IPS-18a (cell line): ENCODE data around the gene RBFOX1.

ENCODE experiments used
- H3K27ac ChIP-seq: one replicate; pipeline ENCODE4 v1.5.1; 2013; ENCODE audit warnings: low read length
- H3K27me3 ChIP-seq: one replicate; pipeline ENCODE4 v1.6.1; 2013; ENCODE audit warnings: mild to moderate bottlenecking, low read length; ENCODE audit not compliant: control insufficient read depth, insufficient read depth
- H3K36me3 ChIP-seq: one replicate; pipeline ENCODE4 v1.6.1; 2013; ENCODE audit warnings: low read depth, low read length; ENCODE audit not compliant: control insufficient read depth
- H3K4me1 ChIP-seq: one replicate; pipeline ENCODE4 v1.6.1; 2013; ENCODE audit warnings: low read depth, low read length; ENCODE audit not compliant: control insufficient read depth
- H3K4me3 ChIP-seq: one replicate; pipeline ENCODE4 v1.5.1; 2013; ENCODE audit warnings: low read length
- H3K9ac ChIP-seq: one replicate; pipeline ENCODE4 v1.6.1; 2013; ENCODE audit warnings: mild to moderate bottlenecking, low read length, moderate library complexity
- H3K9me3 ChIP-seq: one replicate; pipeline ENCODE4 v1.6.1; 2013; ENCODE audit warnings: low read depth, low read length; ENCODE audit not compliant: control insufficient read depth

The RBFOX1 gene

DNA sequence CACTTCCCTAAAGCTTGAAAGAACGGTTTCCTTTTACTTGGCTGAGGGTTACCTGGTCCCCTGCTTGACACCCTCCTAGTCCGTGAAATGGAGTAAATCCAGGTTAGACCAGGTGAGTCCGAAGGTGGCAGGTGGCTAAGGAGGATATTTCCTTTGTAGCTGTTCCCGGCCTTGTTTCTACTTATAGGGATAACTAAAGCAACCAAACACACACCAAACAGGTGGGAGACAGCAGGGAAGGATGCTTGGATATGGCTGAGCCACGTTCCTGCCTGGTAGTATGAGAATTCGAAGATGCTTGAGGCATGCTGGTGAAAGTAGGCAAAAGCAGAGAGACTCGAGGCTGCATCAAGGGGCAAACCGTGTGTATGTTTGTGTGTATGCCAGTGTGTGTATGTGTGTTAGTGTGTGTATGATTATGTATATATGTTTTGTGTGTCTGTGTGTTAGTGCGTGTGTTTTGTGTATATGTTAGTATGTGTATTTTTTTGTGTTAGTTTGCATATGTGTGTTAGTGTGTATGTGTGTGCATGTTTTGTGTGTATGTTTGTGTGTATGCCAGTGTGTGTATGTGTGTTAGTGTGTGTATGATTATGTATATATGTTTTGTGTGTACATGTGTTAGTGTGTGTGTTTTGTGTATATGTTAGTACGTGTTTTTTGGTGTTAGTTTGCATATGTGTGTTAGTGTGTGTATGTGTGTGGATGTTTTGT lies 28.9 kb downstream of the RBFOX1 start:
- no peak overlapping the region for H3K27ac ChIP-seq
- H3K9me3 ChIP-seq: no peaks in the 10 kb centered on the region
- H3K36me3 ChIP-seq: no peaks in the 10 kb centered on the region
- no peaks in the 10 kb centered on the region for H3K27me3 ChIP-seq
- H3K9ac ChIP-seq: no peak overlapping the region
- H3K4me3 ChIP-seq: no peak overlapping the region
- peaks cover under 1% of the 10 kb centered on the region for H3K4me1 ChIP-seq

GRCh38 chr16:7362231-7362630 lies 29.6 kb downstream of the RBFOX1 start:
- Histone ChIP-seq H3K27me3 (no peaks in the 10 kb centered on the region), H3K9ac (no peak overlapping the region), H3K27ac (no peak overlapping the region), H3K4me3 (no peak overlapping the region), H3K9me3 (no peaks in the 10 kb centered on the region), H3K36me3 (no peaks in the 10 kb centered on the region), H3K4me1 (no peaks in the 10 kb centered on the region)

- no peak overlapping the region for H3K27ac ChIP-seq
- H3K9me3 ChIP-seq: no peaks in the 10 kb centered on the region
- H3K27me3 ChIP-seq: no peaks in the 10 kb centered on the region
Measured at GRCh38 chr16:7363422-7364417, 31.1 kb downstream of the RBFOX1 start.

GRCh38 chr16:7366041-7366440 lies 33.4 kb downstream of the RBFOX1 start:
- H3K4me3 ChIP-seq: no peak overlapping the region
- H3K27ac ChIP-seq: no peak overlapping the region
- H3K9me3 ChIP-seq: no peaks in the 10 kb centered on the region

More at GRCh38 chr16:7363422-7364417, 31.1 kb downstream of the RBFOX1 start:
- no peaks in the 10 kb centered on the region for H3K36me3 ChIP-seq
- no peak overlapping the region for H3K9ac ChIP-seq
- no peaks in the 10 kb centered on the region for H3K4me1 ChIP-seq
- no peak overlapping the region for H3K4me3 ChIP-seq

GRCh38 chr16:7366993-7367880 lies 34.6 kb downstream of the RBFOX1 start:
- H3K9ac ChIP-seq: no peak overlapping the region
- no peaks in the 10 kb centered on the region for H3K27me3 ChIP-seq
- H3K4me1 ChIP-seq: peaks cover 4% of the 10 kb centered on the region
- H3K36me3 ChIP-seq: no peaks in the 10 kb centered on the region
- no peak overlapping the region for H3K27ac ChIP-seq
- H3K9me3 ChIP-seq: no peaks in the 10 kb centered on the region
- no peak overlapping the region for H3K4me3 ChIP-seq

More at GRCh38 chr16:7366041-7366440, 33.4 kb downstream of the RBFOX1 start:
- no peak overlapping the region for H3K9ac ChIP-seq
- H3K36me3 ChIP-seq: no peaks in the 10 kb centered on the region
- H3K4me1 ChIP-seq: peaks cover 4% of the 10 kb centered on the region
- no peaks in the 10 kb centered on the region for H3K27me3 ChIP-seq

DNA sequence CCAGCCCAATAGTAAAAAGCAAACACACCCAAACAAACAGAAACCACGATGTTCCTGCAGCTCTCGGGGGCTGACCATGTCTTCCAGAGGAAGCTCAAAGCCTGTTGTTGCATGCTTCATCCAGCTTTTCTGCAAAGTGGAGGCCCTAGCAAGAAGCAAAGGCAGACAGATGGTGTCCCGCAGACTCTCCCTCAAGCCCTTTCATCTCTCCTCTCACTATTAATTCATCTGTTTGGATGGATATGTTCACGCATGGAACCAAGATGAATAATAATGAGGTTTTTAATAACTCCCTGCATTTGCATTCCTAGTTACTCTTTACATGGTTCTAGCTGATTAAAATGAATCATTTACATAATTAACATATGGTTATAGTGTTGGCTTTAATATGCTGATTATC lies 36.6 kb downstream of the RBFOX1 start:
- Histone ChIP-seq H3K4me3 (no peak overlapping the region), H3K27me3 (no peaks in the 10 kb centered on the region), H3K36me3 (no peaks in the 10 kb centered on the region), H3K9ac (no peak overlapping the region), H3K27ac (no peak overlapping the region), H3K9me3 (no peaks in the 10 kb centered on the region), H3K4me1 (peaks cover 4% of the 10 kb centered on the region)

GRCh38 chr16:7372095-7372494 lies 39.5 kb downstream of the RBFOX1 start:
- Histone ChIP-seq H3K27ac (no peak overlapping the region), H3K4me1 (peaks cover 4% of the 10 kb centered on the region), H3K9me3 (no peaks in the 10 kb centered on the region), H3K36me3 (no peaks in the 10 kb centered on the region), H3K27me3 (no peaks in the 10 kb centered on the region), H3K9ac (no peak overlapping the region), H3K4me3 (no peak overlapping the region)

GRCh38 chr16:7373776-7374175 lies 41.1 kb downstream of the RBFOX1 start:
- Histone ChIP-seq H3K4me3 (no peak overlapping the region), H3K27me3 (no peaks in the 10 kb centered on the region), H3K9me3 (no peaks in the 10 kb centered on the region), H3K36me3 (no peaks in the 10 kb centered on the region), H3K4me1 (peaks cover 4% of the 10 kb centered on the region), H3K9ac (no peak overlapping the region), H3K27ac (no peak overlapping the region)

DNA sequence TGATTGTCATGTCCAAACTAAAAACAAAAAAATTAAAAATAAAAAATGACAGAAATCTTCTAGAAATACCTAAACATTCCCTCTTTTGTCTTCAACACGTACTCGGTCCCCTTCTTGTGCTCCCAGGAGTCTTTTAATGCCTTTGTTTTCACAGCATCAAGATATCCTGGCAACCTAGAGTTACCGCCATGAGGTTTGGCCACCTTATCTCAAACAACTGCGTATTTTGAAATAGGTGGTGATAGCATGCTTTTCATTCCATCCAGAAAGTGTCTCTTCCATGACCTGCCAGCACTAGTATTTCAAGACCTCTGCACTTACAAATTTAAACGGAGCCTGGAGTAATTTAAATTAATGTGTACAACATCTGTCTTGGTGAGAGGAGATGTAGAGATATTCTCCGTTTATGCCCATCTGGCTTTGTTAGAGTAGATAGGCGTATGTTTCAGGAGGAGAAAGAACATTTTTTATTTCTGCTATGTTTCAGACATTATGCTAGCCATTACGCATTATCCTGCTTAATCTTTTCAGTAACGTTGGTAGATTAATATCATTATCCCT lies 42.0 kb downstream of the RBFOX1 start:
- no peaks in the 10 kb centered on the region for H3K4me1 ChIP-seq
- no peaks in the 10 kb centered on the region for H3K36me3 ChIP-seq
- H3K27me3 ChIP-seq: no peaks in the 10 kb centered on the region
- H3K9ac ChIP-seq: no peak overlapping the region
- no peak overlapping the region for H3K27ac ChIP-seq
- no peak overlapping the region for H3K4me3 ChIP-seq
- no peaks in the 10 kb centered on the region for H3K9me3 ChIP-seq

- H3K4me1 ChIP-seq: no peaks in the 10 kb centered on the region
- H3K9me3 ChIP-seq: no peaks in the 10 kb centered on the region
- H3K4me3 ChIP-seq: no peak overlapping the region
- H3K27ac ChIP-seq: no peak overlapping the region
- no peaks in the 10 kb centered on the region for H3K27me3 ChIP-seq
- H3K36me3 ChIP-seq: no peaks in the 10 kb centered on the region
- no peak overlapping the region for H3K9ac ChIP-seq
Measured at GRCh38 chr16:7376227-7376626, 43.6 kb downstream of the RBFOX1 start.

GRCh38 chr16:7377231-7377630 lies 44.6 kb downstream of the RBFOX1 start:
- Histone ChIP-seq H3K4me3 (no peak overlapping the region), H3K9ac (no peak overlapping the region), H3K9me3 (no peaks in the 10 kb centered on the region), H3K27me3 (no peaks in the 10 kb centered on the region), H3K4me1 (no peaks in the 10 kb centered on the region), H3K36me3 (no peaks in the 10 kb centered on the region), H3K27ac (no peak overlapping the region)
